ENCODE data around the gene SP2. TPM values are rescaled to one million over a fixed set of nuclear protein-coding genes. Genes with fewer than 3 reads are reported as not detected.
A peak's percentile ranks its signal among the peaks of the same experiment; 100 is the strongest.

SP2 gene
- total and polyA plus RNA-seq, 2 of the 13 experiments (the other 11 are each of a cell fraction or from before 2014, with no cell fraction given) = 1.4 to 4.8 TPM

DNA sequence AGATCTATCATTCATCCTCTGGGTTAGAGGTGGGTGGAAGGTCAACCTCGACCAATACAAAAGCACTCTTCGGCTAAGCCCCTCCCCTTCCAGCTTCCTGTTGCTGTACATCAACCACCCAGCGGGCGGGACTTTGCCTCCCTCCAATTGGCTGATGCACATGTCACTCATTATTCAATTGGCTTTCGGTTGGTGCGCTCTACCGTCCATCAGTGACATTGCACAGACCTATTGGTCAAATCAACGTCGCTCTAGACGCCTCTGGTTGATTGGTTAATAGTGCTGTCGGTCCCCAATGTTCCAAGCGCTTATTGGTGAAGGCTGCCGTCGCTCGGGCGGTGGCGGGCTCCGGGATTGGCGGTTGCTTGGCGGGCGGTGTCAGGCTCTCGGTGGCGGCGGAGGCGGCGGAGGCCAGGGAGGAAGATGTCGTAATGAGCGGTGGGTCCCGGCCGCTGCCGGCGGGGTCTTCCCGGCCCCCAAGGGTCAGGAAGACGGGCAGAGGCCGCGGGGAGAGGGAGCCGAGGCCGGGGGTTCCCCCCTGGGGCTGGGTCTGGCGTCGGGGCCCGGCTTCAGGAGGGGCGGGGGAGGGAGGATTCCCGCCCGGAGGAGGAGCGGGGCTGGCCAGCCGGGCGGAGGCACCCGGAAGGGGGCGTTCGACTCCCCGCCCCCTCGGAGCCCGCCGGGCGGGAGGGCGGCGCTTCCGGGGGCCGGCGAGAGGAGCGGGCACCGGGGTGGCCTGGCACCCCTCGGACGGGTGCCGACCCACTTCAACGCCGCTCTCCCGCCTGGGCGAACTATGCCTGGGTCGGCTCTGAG is at the start of gene SP2 (continued):
- TF ChIP-seq ERF (CRISPR knock-in tag; IDR thresholded peaks at IDR 0.05) = no peak; the same call in 1 of the 2 replicates
- TF ChIP-seq, protein P1, sequence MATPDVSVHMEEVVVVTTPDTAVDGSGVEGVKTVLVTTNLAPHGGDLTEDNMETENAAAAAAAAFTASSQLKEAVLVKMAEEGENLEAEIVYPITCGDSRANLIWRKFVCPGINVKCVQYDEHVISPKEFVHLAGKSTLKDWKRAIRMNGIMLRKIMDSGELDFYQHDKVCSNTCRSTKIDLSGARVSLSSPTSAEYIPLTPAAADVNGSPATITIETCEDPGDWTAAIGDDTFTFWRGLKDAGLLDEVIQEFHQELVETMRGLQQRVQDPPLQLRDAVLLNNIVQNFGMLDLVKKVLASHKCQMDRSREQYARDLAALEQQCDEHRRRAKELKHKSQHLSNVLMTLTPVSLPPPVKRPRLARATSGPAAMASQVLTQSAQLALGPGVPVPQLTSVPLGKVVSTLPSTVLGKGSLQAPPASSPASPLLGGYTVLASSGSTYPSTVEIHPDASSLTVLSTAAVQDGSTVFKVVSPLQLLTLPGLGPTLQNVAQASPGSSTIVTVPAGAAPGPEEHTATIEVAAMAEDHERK (CRISPR knock-in tag; IDR thresholded peaks at IDR 0.05; ENCODE audit: low read depth) = 0 out of 2 replicates have a peak, but pooled peaks have one; percentile 54
- peak; percentile 4 for TF ChIP-seq ZNF331 (CRISPR knock-in tag; IDR thresholded peaks at IDR 0.05)
- TF ChIP-seq FOXK1 (CRISPR knock-in tag; IDR thresholded peaks at IDR 0.05; ENCODE audit: borderline replicate concordance, low read depth) = peak; percentile 99
- TF ChIP-seq, protein P2, sequence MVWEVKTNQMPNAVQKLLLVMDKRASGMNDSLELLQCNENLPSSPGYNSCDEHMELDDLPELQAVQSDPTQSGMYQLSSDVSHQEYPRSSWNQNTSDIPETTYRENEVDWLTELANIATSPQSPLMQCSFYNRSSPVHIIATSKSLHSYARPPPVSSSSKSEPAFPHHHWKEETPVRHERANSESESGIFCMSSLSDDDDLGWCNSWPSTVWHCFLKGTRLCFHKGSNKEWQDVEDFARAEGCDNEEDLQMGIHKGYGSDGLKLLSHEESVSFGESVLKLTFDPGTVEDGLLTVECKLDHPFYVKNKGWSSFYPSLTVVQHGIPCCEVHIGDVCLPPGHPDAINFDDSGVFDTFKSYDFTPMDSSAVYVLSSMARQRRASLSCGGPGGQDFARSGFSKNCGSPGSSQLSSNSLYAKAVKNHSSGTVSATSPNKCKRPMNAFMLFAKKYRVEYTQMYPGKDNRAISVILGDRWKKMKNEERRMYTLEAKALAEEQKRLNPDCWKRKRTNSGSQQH (CRISPR knock-in tag; IDR thresholded peaks at IDR 0.05; ENCODE audit: low read depth) = 0 out of 2 replicates have a peak, but pooled peaks have one; percentile 58
- TF ChIP-seq, protein P3, sequence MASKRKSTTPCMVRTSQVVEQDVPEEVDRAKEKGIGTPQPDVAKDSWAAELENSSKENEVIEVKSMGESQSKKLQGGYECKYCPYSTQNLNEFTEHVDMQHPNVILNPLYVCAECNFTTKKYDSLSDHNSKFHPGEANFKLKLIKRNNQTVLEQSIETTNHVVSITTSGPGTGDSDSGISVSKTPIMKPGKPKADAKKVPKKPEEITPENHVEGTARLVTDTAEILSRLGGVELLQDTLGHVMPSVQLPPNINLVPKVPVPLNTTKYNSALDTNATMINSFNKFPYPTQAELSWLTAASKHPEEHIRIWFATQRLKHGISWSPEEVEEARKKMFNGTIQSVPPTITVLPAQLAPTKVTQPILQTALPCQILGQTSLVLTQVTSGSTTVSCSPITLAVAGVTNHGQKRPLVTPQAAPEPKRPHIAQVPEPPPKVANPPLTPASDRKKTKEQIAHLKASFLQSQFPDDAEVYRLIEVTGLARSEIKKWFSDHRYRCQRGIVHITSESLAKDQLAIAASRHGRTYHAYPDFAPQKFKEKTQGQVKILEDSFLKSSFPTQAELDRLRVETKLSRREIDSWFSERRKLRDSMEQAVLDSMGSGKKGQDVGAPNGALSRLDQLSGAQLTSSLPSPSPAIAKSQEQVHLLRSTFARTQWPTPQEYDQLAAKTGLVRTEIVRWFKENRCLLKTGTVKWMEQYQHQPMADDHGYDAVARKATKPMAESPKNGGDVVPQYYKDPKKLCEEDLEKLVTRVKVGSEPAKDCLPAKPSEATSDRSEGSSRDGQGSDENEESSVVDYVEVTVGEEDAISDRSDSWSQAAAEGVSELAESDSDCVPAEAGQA (IDR thresholded peaks at IDR 0.05; ENCODE audit: low read depth) = peak; percentile 56; the same call in 1 of the 2 replicates
- TF ChIP-seq, protein P3 (CRISPR knock-in tag; IDR thresholded peaks at IDR 0.05; ENCODE audit: borderline replicate concordance) = no peak; the same call in 1 of the 2 replicates
- no peak for TF ChIP-seq JUNB (CRISPR knock-in tag; IDR thresholded peaks at IDR 0.05; ENCODE audit: borderline replicate concordance)
- TF ChIP-seq MBD4 (IDR thresholded peaks at IDR 0.05; ENCODE audit: borderline replicate concordance, low read length) = no peak
- peak; percentile 63 for TF ChIP-seq POGZ (CRISPR knock-in tag; IDR thresholded peaks at IDR 0.05)
- TF ChIP-seq ZMAT3 (CRISPR knock-in tag; conservative IDR thresholded peaks at IDR 0.05) = 0 out of 2 replicates have a peak, but pooled peaks have one; percentile 25
- TF ChIP-seq, protein P4, sequence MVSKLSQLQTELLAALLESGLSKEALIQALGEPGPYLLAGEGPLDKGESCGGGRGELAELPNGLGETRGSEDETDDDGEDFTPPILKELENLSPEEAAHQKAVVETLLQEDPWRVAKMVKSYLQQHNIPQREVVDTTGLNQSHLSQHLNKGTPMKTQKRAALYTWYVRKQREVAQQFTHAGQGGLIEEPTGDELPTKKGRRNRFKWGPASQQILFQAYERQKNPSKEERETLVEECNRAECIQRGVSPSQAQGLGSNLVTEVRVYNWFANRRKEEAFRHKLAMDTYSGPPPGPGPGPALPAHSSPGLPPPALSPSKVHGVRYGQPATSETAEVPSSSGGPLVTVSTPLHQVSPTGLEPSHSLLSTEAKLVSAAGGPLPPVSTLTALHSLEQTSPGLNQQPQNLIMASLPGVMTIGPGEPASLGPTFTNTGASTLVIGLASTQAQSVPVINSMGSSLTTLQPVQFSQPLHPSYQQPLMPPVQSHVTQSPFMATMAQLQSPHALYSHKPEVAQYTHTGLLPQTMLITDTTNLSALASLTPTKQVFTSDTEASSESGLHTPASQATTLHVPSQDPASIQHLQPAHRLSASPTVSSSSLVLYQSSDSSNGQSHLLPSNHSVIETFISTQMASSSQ (IDR thresholded peaks at IDR 0.05; ENCODE audit: low read depth) = 0 out of 2 replicates have a peak, but pooled peaks have one; percentile 38
- TF ChIP-seq, protein P4 (CRISPR knock-in tag; IDR thresholded peaks at IDR 0.05; ENCODE audit: borderline replicate concordance) = 0 out of 2 replicates have a peak, but pooled peaks have one; percentile 17
- TF ChIP-seq SIN3B (IDR thresholded peaks at IDR 0.05; ENCODE audit: low read length) = peak; percentile 11; the same call in 1 of the 2 replicates

Data from HepG2 (cell line).